ENCODE results near the gene NSUN4.

- TF ChIP-seq CTCF (IDR thresholded peaks at IDR 0.05) (no peak), EZH2 (IDR thresholded peaks at IDR 0.05; ENCODE audit: borderline replicate concordance, insufficient read depth, low read depth, low read length, poor library complexity, severe bottlenecking) (no peak)
Measured at GRCh38 chr1:46343705-46344104, 3.1 kb downstream of the NSUN4 start.

All from B cell (primary cell).